K562 (cell line): Measurements from ENCODE around the gene NKD1. TPM values are rescaled to one million over a fixed set of nuclear protein-coding genes. Genes with fewer than 3 reads are reported as not detected.

Source experiments
- ATAC-seq: fragments of 200-7000 bp; cut with Tn5 transposase; 3 replicates; pipeline ENCODE4 v1.9.1; 2020; ENCODE audit warnings: moderate library complexity
- BruUV-seq: library from RNA; stranded (reverse); fragments of 400-500 nt; replicated peaks from 2 replicates; lab custom pipeline; 2021; lab: Mats Ljungman, UMichigan
- CTCF ChIA-PET: fragments of 300-600 bp; formaldehyde crosslinking; extraction: SDS; loops from one replicate; lab custom pipeline; 2021; ENCODE audit warnings: low intra/inter-chr PET ratio; lab: Yijun Ruan, JAX
- POLR2A ChIA-PET: fragments of 300-600, 350-650 bp; sonication (Branson Sonifier 250); formaldehyde crosslinking; extraction: SDS; loops from one replicate; lab custom pipeline; 2021; ENCODE audit warnings: antibody characterized with exemption, inconsistent platforms; lab: Yijun Ruan, JAX
- DNase-seq, 4 experiments: peaks; one replicate each; pipeline versions ENCODE4 v3.0.0 to v3.0.0-alpha.2; 2011 to 2018; ENCODE audit warnings: low spot score in 3 of 4, mixed read lengths in 3 of 4; ENCODE audit errors: extremely low read depth in 1 of 4
- FAIRE-seq: peaks from 2 replicates; lab custom pipeline; 2011; peaks lifted over from hg19 to GRCh38; lab: Jason Lieb, UNC
- H2AFZ ChIP-seq: 2 replicates; pipeline ENCODE4 v1.6.0; 2011; ENCODE audit warnings: low read depth, low read length, control low read depth, inconsistent platforms
- H3K27ac ChIP-seq: fragments of 200-600 bp; 3 replicates; pipeline ENCODE4 v1.8.0; 2011; ENCODE audit warnings: low read depth, mild to moderate bottlenecking, control low read depth, inconsistent platforms, low read length, moderate library complexity, mixed read lengths; ENCODE audit errors: extremely low read depth
- H3K27me3 ChIP-seq, 2 experiments: fragments of 300-600 bp in 1 of 2; 2 replicates in 1 of 2; 3 replicates in 1 of 2; pipeline versions ENCODE4 v1.6.0 to v1.8.0; 2011; ENCODE audit warnings: inconsistent platforms in 2 of 2, low read length in 2 of 2, mild to moderate bottlenecking in 1 of 2, mixed read lengths in 1 of 2, moderate library complexity in 1 of 2; ENCODE audit not compliant: control insufficient read depth in 2 of 2, insufficient read depth in 2 of 2
- H3K36me3 ChIP-seq: fragments of 300-600 bp; 3 replicates; pipeline ENCODE4 v1.8.0; 2011; ENCODE audit warnings: mild to moderate bottlenecking, low read length, inconsistent platforms; ENCODE audit not compliant: control insufficient read depth, insufficient read depth
- H3K4me1 ChIP-seq, 2 experiments: fragments of 200-600 bp in 1 of 2; replicated peaks in 1 of 2; 2 replicates in 1 of 2; 3 replicates in 1 of 2; pipeline versions ENCODE4 v1.5.1 to v1.8.0; 2011; ENCODE audit warnings: inconsistent platforms in 2 of 2, low read length in 2 of 2, mild to moderate bottlenecking in 1 of 2, mixed read lengths in 1 of 2, moderate library complexity in 1 of 2; ENCODE audit not compliant: control insufficient read depth in 2 of 2, insufficient read depth in 2 of 2
- H3K4me2 ChIP-seq: 2 replicates; pipeline ENCODE4 v1.6.1; 2011; ENCODE audit warnings: low read length, control low read depth, inconsistent platforms, mixed read lengths; ENCODE audit not compliant: insufficient read depth
- H3K4me3 ChIP-seq: fragments of 200-600 bp; sonication (generic), shearing (Covaris generic); 2 replicates; pipeline ENCODE4 v1.5.1; 2016; ENCODE audit warnings: control low read depth, inconsistent platforms
- H3K79me2 ChIP-seq: fragments of 200-600 bp; 3 replicates; pipeline ENCODE4 v1.8.0; 2011; ENCODE audit warnings: low read length, inconsistent platforms; ENCODE audit not compliant: control insufficient read depth, insufficient read depth
- H3K9ac ChIP-seq, 2 experiments: 2 replicates each; pipeline versions ENCODE4 v1.6.0 to v1.6.1; 2011; ENCODE audit warnings: low read depth in 2 of 2, low read length in 2 of 2, control low read depth in 1 of 2, inconsistent platforms in 1 of 2, mild to moderate bottlenecking in 1 of 2, mixed read lengths in 1 of 2; ENCODE audit not compliant: insufficient read depth in 1 of 2
- H3K9me1 ChIP-seq: one replicate; pipeline ENCODE4 v1.6.0; 2011; ENCODE audit warnings: inconsistent platforms, mild to moderate bottlenecking, low read length, moderate library complexity; ENCODE audit not compliant: control insufficient read depth, insufficient read depth
- H3K9me3 ChIP-seq: replicated peaks from 2 replicates; pipeline ENCODE4 v1.5.1; 2011; ENCODE audit warnings: low read depth, low read length, inconsistent platforms; ENCODE audit not compliant: control insufficient read depth, insufficient read depth
- H4K20me1 ChIP-seq: replicated peaks from 2 replicates; pipeline ENCODE4 v1.6.1; 2011; ENCODE audit warnings: low read length, inconsistent platforms, mixed read lengths; ENCODE audit not compliant: control insufficient read depth, insufficient read depth
- C11orf30 ChIP-seq: fragments of 450-650 bp; IDR thresholded peaks from 2 replicates; pipeline ENCODE4 v1.6.1; 2016; ENCODE audit warnings: low read depth, mild to moderate bottlenecking
- CTCF ChIP-seq, 3 experiments: IDR thresholded peaks in 2 of 3; conservative IDR thresholded peaks in 1 of 3; 2 replicates each; pipeline ENCODE4 v1.5.1; 2011 to 2012; ENCODE audit warnings: low read length in 3 of 3, mild to moderate bottlenecking in 3 of 3, control low read depth in 2 of 3, improper control_type of control experiment in 1 of 3, inconsistent platforms in 1 of 3, low read depth in 1 of 3, mixed read lengths in 1 of 3, moderate library complexity in 1 of 3; ENCODE audit not compliant: insufficient read depth in 2 of 3
- RAD21 ChIP-seq, 2 experiments: fragments of 250-450 bp in 1 of 2; fragments of 450-650 bp in 1 of 2; sonication (Bioruptor Pico) in 1 of 2; formaldehyde crosslinking in 1 of 2; IDR thresholded peaks in 1 of 2; conservative IDR thresholded peaks in 1 of 2; 2 replicates each; pipeline versions ENCODE4 v1.4.0 to v1.8.0; 2020 to 2022; ENCODE audit warnings: mild to moderate bottlenecking in 2 of 2, moderate library complexity in 1 of 2
- WGBS: fragments of 100-300 bp; shearing (Covaris generic); methylation state at CpG from one replicate; pipeline ENCODE4 v1.1.6; 2016; ENCODE audit warnings: low coverage, mixed read lengths; ENCODE audit not compliant: insufficient coverage; ENCODE audit errors: missing lambda C conversion rate; 5-methylcytosine and 5-hydroxymethylcytosine counted together
- in situ Hi-C: fragments of 300-500 bp; cut with MboI; formaldehyde crosslinking; loops from 4 replicates; pipeline ENCODE4 v1.15.0; 2018; ENCODE audit warnings: inconsistent platforms, mixed read lengths
- intact Hi-C: fragments of 100-400 bp; cut with micrococcal nuclease; formaldehyde crosslinking; loops from 2 replicates; pipeline ENCODE4 v1.14.2; 2022
- polyA plus RNA-seq, 8 experiments: library from polyadenylated mRNA; depleted of rRNA in 4 of 8; stranded (reverse) in 5 of 8; unstranded in 3 of 8; fragments of >200 nt; fragmentation: Nextera tagmentation in 2 of 8; fragmentation: Illumina TruSeq in 1 of 8; extraction: Ambion mirVana in 2 of 8; extraction: Trizol in 1 of 8; gene quantifications; 2 replicates each; pipeline versions ENCODE4 v1.2.1 to v1.2.3, GENCODE V29; 2011 to 2014; ENCODE audit warnings: inconsistent platforms in 1 of 8, missing spikeins in 1 of 8
- total RNA-seq, 7 experiments: library from RNA; depleted of rRNA in 6 of 7; stranded (reverse); fragments of >200 nt in 6 of 7; fragmentation: Illumina TruSeq in 2 of 7; extraction: Trizol in 2 of 7; gene quantifications; 2 replicates each; pipeline versions ENCODE4 v1.2.1 to v1.2.3, GENCODE V29; 2011 to 2021; ENCODE audit warnings: low replicate concordance in 1 of 7

Gene NKD1
- total and polyA plus RNA-seq, 9 of the 15 experiments (the other 6 are each of a cell fraction or from before 2014, with no cell fraction given), result under 0.01 to 0.24 (median 0.04) TPM; not detected in 2

- ChIA-PET CTCF (interaction anchor here (0.6 kb wide), 1 partner anchor 181 kb away, joined by 4 read pairs; no protein-coding TSS in a partner anchor), POLR2A (interaction anchor here (1.4 kb wide), 1 partner anchor 13 kb away, joined by 3 read pairs; no protein-coding TSS in a partner anchor)
- peak; percentile 6 to 37 (median 26) for DNase-seq
- no peaks in the 10 kb centered on the region for H3K79me2 ChIP-seq
- H3K27me3 ChIP-seq, result peaks cover 33 to 71% of the 10 kb centered on the region in 2 experiments
- H2AFZ ChIP-seq, result no peak overlapping the region
- WGBS, result 3% methylated on average over 21 of the region's 21 CpGs
- H3K9me3 ChIP-seq, result no peaks in the 10 kb centered on the region
- no peaks in the 10 kb centered on the region for H3K9me1 ChIP-seq
- ATAC-seq, result peak; percentile 81
- no TSS peak for BruUV-seq
- H3K4me1 ChIP-seq, result peaks cover 0 to 9% of the 10 kb centered on the region in 2 experiments; a peak in 1 of 5 replicates
- FAIRE-seq, result no peak
- TF ChIP-seq C11orf30 (no peak), RAD21 (CRISPR knock-in tag; conservative IDR thresholded peaks at IDR 0.05 in 1 of 2, IDR thresholded peaks at IDR 0.05 in 1 of 2) (peak in 1 of 2 experiments; percentile 31; a peak in 1 of 4 replicates), CTCF (IDR thresholded peaks at IDR 0.05 in 2 of 3, conservative IDR thresholded peaks at IDR 0.05 in 1 of 3; ENCODE audit: insufficient read depth in 2 of 3, low read depth in 1 of 3, low read length in 3 of 3) (peak in 2 of 3 experiments; percentile 29 to 37; a peak in 5 of 6 replicates)
- no peak overlapping the region for H3K4me3 ChIP-seq
- in situ Hi-C loops, result no loop called here
- H4K20me1 ChIP-seq, result peaks cover 14% of the 10 kb centered on the region; the same call in 1 of the 2 replicates
- no peak overlapping the region for H3K4me2 ChIP-seq
- H3K36me3 ChIP-seq, result no peaks in the 10 kb centered on the region
- intact Hi-C loops, result loop anchor here (2.0 kb wide), 1 partner anchor 54 kb away; no protein-coding TSS in a partner anchor
- no peak overlapping the region for H3K27ac ChIP-seq
- no peak overlapping the region for H3K9ac ChIP-seq
These were observed 62.4 kb downstream of the NKD1 start for GRCh38 chr16:50610331-50611262.
